Measurements from ENCODE around the gene KAT6B.

DNA sequence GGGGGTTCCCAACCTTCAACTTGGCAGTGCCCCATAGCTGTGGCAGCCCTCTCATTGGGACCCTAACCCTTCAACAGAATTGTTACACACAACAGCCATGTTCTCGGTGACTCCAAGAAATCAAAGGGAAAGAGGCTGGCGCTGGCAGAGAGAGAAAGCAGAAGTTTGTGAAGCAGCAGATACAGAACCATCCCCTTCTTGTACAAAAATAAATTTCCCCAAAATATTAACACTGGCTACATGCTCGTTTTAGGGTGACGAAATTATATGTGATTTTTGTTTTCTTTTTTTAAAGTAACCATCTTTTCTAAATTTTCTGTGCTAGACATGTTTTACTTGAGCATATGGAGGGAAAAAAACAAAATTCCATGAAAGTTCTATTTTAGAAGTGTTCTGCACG lies 239.9 kb downstream of the KAT6B start:
- TF ChIP-seq, protein P1, sequence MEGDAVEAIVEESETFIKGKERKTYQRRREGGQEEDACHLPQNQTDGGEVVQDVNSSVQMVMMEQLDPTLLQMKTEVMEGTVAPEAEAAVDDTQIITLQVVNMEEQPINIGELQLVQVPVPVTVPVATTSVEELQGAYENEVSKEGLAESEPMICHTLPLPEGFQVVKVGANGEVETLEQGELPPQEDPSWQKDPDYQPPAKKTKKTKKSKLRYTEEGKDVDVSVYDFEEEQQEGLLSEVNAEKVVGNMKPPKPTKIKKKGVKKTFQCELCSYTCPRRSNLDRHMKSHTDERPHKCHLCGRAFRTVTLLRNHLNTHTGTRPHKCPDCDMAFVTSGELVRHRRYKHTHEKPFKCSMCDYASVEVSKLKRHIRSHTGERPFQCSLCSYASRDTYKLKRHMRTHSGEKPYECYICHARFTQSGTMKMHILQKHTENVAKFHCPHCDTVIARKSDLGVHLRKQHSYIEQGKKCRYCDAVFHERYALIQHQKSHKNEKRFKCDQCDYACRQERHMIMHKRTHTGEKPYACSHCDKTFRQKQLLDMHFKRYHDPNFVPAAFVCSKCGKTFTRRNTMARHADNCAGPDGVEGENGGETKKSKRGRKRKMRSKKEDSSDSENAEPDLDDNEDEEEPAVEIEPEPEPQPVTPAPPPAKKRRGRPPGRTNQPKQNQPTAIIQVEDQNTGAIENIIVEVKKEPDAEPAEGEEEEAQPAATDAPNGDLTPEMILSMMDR (IDR thresholded peaks at IDR 0.05; ENCODE audit: poor library complexity, severe bottlenecking): no peak
- TF ChIP-seq, protein P2, sequence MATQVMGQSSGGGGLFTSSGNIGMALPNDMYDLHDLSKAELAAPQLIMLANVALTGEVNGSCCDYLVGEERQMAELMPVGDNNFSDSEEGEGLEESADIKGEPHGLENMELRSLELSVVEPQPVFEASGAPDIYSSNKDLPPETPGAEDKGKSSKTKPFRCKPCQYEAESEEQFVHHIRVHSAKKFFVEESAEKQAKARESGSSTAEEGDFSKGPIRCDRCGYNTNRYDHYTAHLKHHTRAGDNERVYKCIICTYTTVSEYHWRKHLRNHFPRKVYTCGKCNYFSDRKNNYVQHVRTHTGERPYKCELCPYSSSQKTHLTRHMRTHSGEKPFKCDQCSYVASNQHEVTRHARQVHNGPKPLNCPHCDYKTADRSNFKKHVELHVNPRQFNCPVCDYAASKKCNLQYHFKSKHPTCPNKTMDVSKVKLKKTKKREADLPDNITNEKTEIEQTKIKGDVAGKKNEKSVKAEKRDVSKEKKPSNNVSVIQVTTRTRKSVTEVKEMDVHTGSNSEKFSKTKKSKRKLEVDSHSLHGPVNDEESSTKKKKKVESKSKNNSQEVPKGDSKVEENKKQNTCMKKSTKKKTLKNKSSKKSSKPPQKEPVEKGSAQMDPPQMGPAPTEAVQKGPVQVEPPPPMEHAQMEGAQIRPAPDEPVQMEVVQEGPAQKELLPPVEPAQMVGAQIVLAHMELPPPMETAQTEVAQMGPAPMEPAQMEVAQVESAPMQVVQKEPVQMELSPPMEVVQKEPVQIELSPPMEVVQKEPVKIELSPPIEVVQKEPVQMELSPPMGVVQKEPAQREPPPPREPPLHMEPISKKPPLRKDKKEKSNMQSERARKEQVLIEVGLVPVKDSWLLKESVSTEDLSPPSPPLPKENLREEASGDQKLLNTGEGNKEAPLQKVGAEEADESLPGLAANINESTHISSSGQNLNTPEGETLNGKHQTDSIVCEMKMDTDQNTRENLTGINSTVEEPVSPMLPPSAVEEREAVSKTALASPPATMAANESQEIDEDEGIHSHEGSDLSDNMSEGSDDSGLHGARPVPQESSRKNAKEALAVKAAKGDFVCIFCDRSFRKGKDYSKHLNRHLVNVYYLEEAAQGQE (IDR thresholded peaks at IDR 0.05; ENCODE audit: borderline replicate concordance): no peak
- TF ChIP-seq POLR2AphosphoS5 (IDR thresholded peaks at IDR 0.05): no peak
